K562 (cell line): ENCODE data around the gene XRN2. TPM values are rescaled to one million over a fixed set of nuclear protein-coding genes. Genes with fewer than 3 reads are reported as not detected.

Source experiments
- ATAC-seq: fragments of 200-7000 bp; cut with Tn5 transposase; 3 replicates; pipeline ENCODE4 v1.9.1; 2020; ENCODE audit warnings: moderate library complexity
- BruUV-seq: library from RNA; stranded (reverse); fragments of 400-500 nt; replicated peaks from 2 replicates; lab custom pipeline; 2021; lab: Mats Ljungman, UMichigan
- CTCF ChIA-PET: fragments of 300-600 bp; formaldehyde crosslinking; extraction: SDS; loops from one replicate; lab custom pipeline; 2021; ENCODE audit warnings: low intra/inter-chr PET ratio; lab: Yijun Ruan, JAX
- POLR2A ChIA-PET: fragments of 300-600, 350-650 bp; sonication (Branson Sonifier 250); formaldehyde crosslinking; extraction: SDS; loops from one replicate; lab custom pipeline; 2021; ENCODE audit warnings: antibody characterized with exemption, inconsistent platforms; lab: Yijun Ruan, JAX
- DNase-seq, 4 experiments: peaks; one replicate each; pipeline versions ENCODE4 v3.0.0 to v3.0.0-alpha.2; 2011 to 2018; ENCODE audit warnings: low spot score in 3 of 4, mixed read lengths in 3 of 4; ENCODE audit errors: extremely low read depth in 1 of 4
- FAIRE-seq: peaks from 2 replicates; lab custom pipeline; 2011; peaks lifted over from hg19 to GRCh38; lab: Jason Lieb, UNC
- H2AFZ ChIP-seq: 2 replicates; pipeline ENCODE4 v1.6.0; 2011; ENCODE audit warnings: low read depth, low read length, control low read depth, inconsistent platforms
- H3K27ac ChIP-seq: fragments of 200-600 bp; 3 replicates; pipeline ENCODE4 v1.8.0; 2011; ENCODE audit warnings: low read depth, mild to moderate bottlenecking, control low read depth, inconsistent platforms, low read length, moderate library complexity, mixed read lengths; ENCODE audit errors: extremely low read depth
- H3K27me3 ChIP-seq, 2 experiments: fragments of 300-600 bp in 1 of 2; 2 replicates in 1 of 2; 3 replicates in 1 of 2; pipeline versions ENCODE4 v1.6.0 to v1.8.0; 2011; ENCODE audit warnings: inconsistent platforms in 2 of 2, low read length in 2 of 2, mild to moderate bottlenecking in 1 of 2, mixed read lengths in 1 of 2, moderate library complexity in 1 of 2; ENCODE audit not compliant: control insufficient read depth in 2 of 2, insufficient read depth in 2 of 2
- H3K36me3 ChIP-seq: fragments of 300-600 bp; 3 replicates; pipeline ENCODE4 v1.8.0; 2011; ENCODE audit warnings: mild to moderate bottlenecking, low read length, inconsistent platforms; ENCODE audit not compliant: control insufficient read depth, insufficient read depth
- H3K4me1 ChIP-seq, 2 experiments: fragments of 200-600 bp in 1 of 2; replicated peaks in 1 of 2; 2 replicates in 1 of 2; 3 replicates in 1 of 2; pipeline versions ENCODE4 v1.5.1 to v1.8.0; 2011; ENCODE audit warnings: inconsistent platforms in 2 of 2, low read length in 2 of 2, mild to moderate bottlenecking in 1 of 2, mixed read lengths in 1 of 2, moderate library complexity in 1 of 2; ENCODE audit not compliant: control insufficient read depth in 2 of 2, insufficient read depth in 2 of 2
- H3K4me2 ChIP-seq: 2 replicates; pipeline ENCODE4 v1.6.1; 2011; ENCODE audit warnings: low read length, control low read depth, inconsistent platforms, mixed read lengths; ENCODE audit not compliant: insufficient read depth
- H3K4me3 ChIP-seq: fragments of 200-600 bp; sonication (generic), shearing (Covaris generic); 2 replicates; pipeline ENCODE4 v1.5.1; 2016; ENCODE audit warnings: control low read depth, inconsistent platforms
- H3K79me2 ChIP-seq: fragments of 200-600 bp; 3 replicates; pipeline ENCODE4 v1.8.0; 2011; ENCODE audit warnings: low read length, inconsistent platforms; ENCODE audit not compliant: control insufficient read depth, insufficient read depth
- H3K9ac ChIP-seq, 2 experiments: 2 replicates each; pipeline versions ENCODE4 v1.6.0 to v1.6.1; 2011; ENCODE audit warnings: low read depth in 2 of 2, low read length in 2 of 2, control low read depth in 1 of 2, inconsistent platforms in 1 of 2, mild to moderate bottlenecking in 1 of 2, mixed read lengths in 1 of 2; ENCODE audit not compliant: insufficient read depth in 1 of 2
- H3K9me1 ChIP-seq: one replicate; pipeline ENCODE4 v1.6.0; 2011; ENCODE audit warnings: inconsistent platforms, mild to moderate bottlenecking, low read length, moderate library complexity; ENCODE audit not compliant: control insufficient read depth, insufficient read depth
- H3K9me3 ChIP-seq: replicated peaks from 2 replicates; pipeline ENCODE4 v1.5.1; 2011; ENCODE audit warnings: low read depth, low read length, inconsistent platforms; ENCODE audit not compliant: control insufficient read depth, insufficient read depth
- H4K20me1 ChIP-seq: replicated peaks from 2 replicates; pipeline ENCODE4 v1.6.1; 2011; ENCODE audit warnings: low read length, inconsistent platforms, mixed read lengths; ENCODE audit not compliant: control insufficient read depth, insufficient read depth
- ATF6 ChIP-seq: sonication (generic); formaldehyde crosslinking; IDR thresholded peaks from 2 replicates; pipeline ENCODE4 v1.4.0; 2020; ENCODE audit warnings: mild to moderate bottlenecking, missing genetic modification reagents
- BRD9 ChIP-seq: fragments of 450-650 bp; IDR thresholded peaks from 2 replicates; pipeline ENCODE4 v1.6.1; 2018; ENCODE audit warnings: low read depth; ENCODE audit not compliant: partially characterized antibody
- PHF20 ChIP-seq: fragments of 450-650 bp; IDR thresholded peaks from 2 replicates; pipeline ENCODE4 v1.6.1; 2018; ENCODE audit not compliant: partially characterized antibody
- RAD51 ChIP-seq: fragments of 450-650 bp; IDR thresholded peaks from 2 replicates; pipeline ENCODE4 v1.7.1; 2016; ENCODE audit warnings: low read depth, mild to moderate bottlenecking, borderline replicate concordance
- SIRT6 ChIP-seq: IDR thresholded peaks from one replicate; pipeline ENCODE4 v1.6.1; 2012; ENCODE audit warnings: low read depth, mild to moderate bottlenecking, control low read depth, inconsistent platforms, low read length, moderate library complexity
- TAF7 ChIP-seq: fragments of 450-650 bp; IDR thresholded peaks from 2 replicates; pipeline ENCODE4 v1.6.1; 2016; ENCODE audit warnings: missing genetic modification characterization, missing compliant biosample characterization
- TBL1XR1 ChIP-seq, 2 experiments: IDR thresholded peaks; 2 replicates each; pipeline ENCODE4 v1.6.1; 2012; ENCODE audit warnings: improper control_type of control experiment in 2 of 2, low read length in 2 of 2, mild to moderate bottlenecking in 1 of 2
- ZNF232 ChIP-seq: sonication (generic); formaldehyde crosslinking; IDR thresholded peaks from 2 replicates; pipeline ENCODE4 v1.8.0; 2022; ENCODE audit warnings: mild to moderate bottlenecking, missing genetic modification reagents
- ZNF239 ChIP-seq: fragments of 250-450 bp; sonication (Bioruptor Pico); IDR thresholded peaks from 2 replicates; pipeline ENCODE4 v1.4.0; 2020; ENCODE audit warnings: mild to moderate bottlenecking
- ZNF707 ChIP-seq: fragments of 250-450 bp; sonication (Bioruptor Pico); conservative IDR thresholded peaks from 2 replicates; pipeline ENCODE4 v1.8.0; 2022; ENCODE audit warnings: inconsistent platforms, mild to moderate bottlenecking, moderate library complexity
- WGBS: fragments of 100-300 bp; shearing (Covaris generic); methylation state at CpG from one replicate; pipeline ENCODE4 v1.1.6; 2016; ENCODE audit warnings: low coverage, mixed read lengths; ENCODE audit not compliant: insufficient coverage; ENCODE audit errors: missing lambda C conversion rate; 5-methylcytosine and 5-hydroxymethylcytosine counted together
- in situ Hi-C: fragments of 300-500 bp; cut with MboI; formaldehyde crosslinking; loops from 4 replicates; pipeline ENCODE4 v1.15.0; 2018; ENCODE audit warnings: inconsistent platforms, mixed read lengths
- intact Hi-C: fragments of 100-400 bp; cut with micrococcal nuclease; formaldehyde crosslinking; loops from 2 replicates; pipeline ENCODE4 v1.14.2; 2022
- polyA plus RNA-seq, 8 experiments: library from polyadenylated mRNA; depleted of rRNA in 4 of 8; stranded (reverse) in 5 of 8; unstranded in 3 of 8; fragments of >200 nt; fragmentation: Nextera tagmentation in 2 of 8; fragmentation: Illumina TruSeq in 1 of 8; extraction: Ambion mirVana in 2 of 8; extraction: Trizol in 1 of 8; gene quantifications; 2 replicates each; pipeline versions ENCODE4 v1.2.1 to v1.2.3, GENCODE V29; 2011 to 2014; ENCODE audit warnings: inconsistent platforms in 1 of 8, missing spikeins in 1 of 8
- total RNA-seq, 7 experiments: library from RNA; depleted of rRNA in 6 of 7; stranded (reverse); fragments of >200 nt in 6 of 7; fragmentation: Illumina TruSeq in 2 of 7; extraction: Trizol in 2 of 7; gene quantifications; 2 replicates each; pipeline versions ENCODE4 v1.2.1 to v1.2.3, GENCODE V29; 2011 to 2021; ENCODE audit warnings: low replicate concordance in 1 of 7

Gene XRN2
- total and polyA plus RNA-seq, 9 of the 15 experiments (the other 6 are each of a cell fraction or from before 2014, with no cell fraction given), result 41.8 to 67.3 (median 51.4) TPM

- Histone ChIP-seq H3K36me3 (peaks cover 77% of the 10 kb centered on the region), H3K4me1 (no peaks in the 10 kb centered on the region), H3K9ac (no peak overlapping the region), H3K9me1 (no peaks in the 10 kb centered on the region), H3K27ac (no peak overlapping the region), H3K9me3 (no peaks in the 10 kb centered on the region), H3K27me3 (no peaks in the 10 kb centered on the region)
- in situ Hi-C loops, result no loop called here
- WGBS, result 87% methylated on average over 5 of the region's 5 CpGs
- DNase-seq (no peak), ATAC-seq (no peak)
- intact Hi-C loops, result no loop called here
- CTCF ChIA-PET, result no interaction called here
- TF ChIP-seq RAD51 (no peak), ZNF707 (no peak), TBL1XR1 (IDR thresholded peaks at IDR 0.05; ENCODE audit: low read length in 2 of 2) (no peak), ZNF239 (CRISPR knock-in tag) (no peak), ATF6 (no peak), SIRT6 (no peak), ZNF232 (no peak), BRD9 (no peak), PHF20 (no peak), TAF7 (tag) (no peak)
- TF ChIP-seq, all 486 proteins: peak for 0
- Histone ChIP-seq H3K4me2 (no peak overlapping the region), H3K79me2 (no peaks in the 10 kb centered on the region), H3K4me3 (no peak overlapping the region), H4K20me1 (no peaks in the 10 kb centered on the region), H2AFZ (no peak overlapping the region)
- POLR2A ChIA-PET, result interaction anchor here (1.1 kb wide), 1 partner anchor 32 kb away, joined by 3 read pairs; no protein-coding TSS in a partner anchor
- FAIRE-seq, result no peak
- no TSS peak for BruUV-seq
Measured at GRCh38 chr20:21344206-21344900, 41.2 kb downstream of the XRN2 start.
